ENCODE measurements around the gene ZNF317.
"Not testable (repeated sequence)": the region's sequence is repeated elsewhere in the genome, so short reads cannot be mapped to it uniquely, and the experiment has no call there.

Gene ZNF317

DNA sequence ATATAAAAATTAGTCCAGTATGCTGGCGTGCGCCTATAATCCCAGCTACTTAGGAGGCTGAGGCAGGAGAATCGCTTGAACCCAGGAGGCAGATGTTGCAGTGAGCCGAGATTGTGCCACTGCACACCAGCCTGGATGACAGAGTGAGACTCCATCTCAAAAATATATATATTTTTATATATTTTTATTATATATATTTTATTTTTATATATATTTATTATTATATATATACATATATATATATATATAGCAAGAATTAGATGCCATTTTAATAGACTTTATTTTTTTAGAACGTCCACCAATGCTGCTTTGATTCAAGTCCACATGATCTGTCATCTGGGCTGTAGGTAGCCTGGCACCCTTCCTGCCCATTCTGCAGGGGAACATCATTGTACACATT is 35.1 kb downstream of the ZNF317 start:
- no peak for DNase-seq (ENCODE audit: low spot score)

GRCh38 chr19:9178901-9179300 is 38.7 kb downstream of the ZNF317 start, which contains the start of gene OR7D2:
TSS of gene OR7D2 (plus strand) at chr19:9178979. CDS start at chr19:9185782, 6,803 bp downstream.
- no peak for DNase-seq (ENCODE audit: low spot score)

DNA sequence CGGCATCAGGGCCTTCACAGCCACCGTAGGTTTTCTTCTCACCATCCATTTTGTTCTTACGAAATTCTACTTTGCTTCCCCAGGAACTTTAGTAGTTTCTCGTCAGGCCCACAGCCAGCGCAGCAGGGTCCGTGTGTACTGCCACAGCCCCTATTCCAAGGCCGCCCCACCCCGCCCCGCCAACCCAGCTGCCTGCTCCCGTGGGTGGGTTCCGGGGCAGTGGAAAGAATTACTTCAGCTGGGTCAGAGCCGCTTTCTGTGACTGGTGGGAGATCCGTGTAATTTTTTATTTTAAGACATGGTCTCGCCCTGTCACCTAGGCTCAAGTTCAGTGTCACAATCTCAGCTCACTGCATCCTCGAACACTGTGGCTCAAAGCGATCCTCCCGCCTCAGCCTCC is 42.8 kb downstream of the ZNF317 start:
- no peak for DNase-seq (ENCODE audit: low spot score)

- DNase-seq (ENCODE audit: low spot score): no peak
These were observed 47.0 kb downstream of the ZNF317 start for GRCh38 chr19:9187191-9187590.

DNA sequence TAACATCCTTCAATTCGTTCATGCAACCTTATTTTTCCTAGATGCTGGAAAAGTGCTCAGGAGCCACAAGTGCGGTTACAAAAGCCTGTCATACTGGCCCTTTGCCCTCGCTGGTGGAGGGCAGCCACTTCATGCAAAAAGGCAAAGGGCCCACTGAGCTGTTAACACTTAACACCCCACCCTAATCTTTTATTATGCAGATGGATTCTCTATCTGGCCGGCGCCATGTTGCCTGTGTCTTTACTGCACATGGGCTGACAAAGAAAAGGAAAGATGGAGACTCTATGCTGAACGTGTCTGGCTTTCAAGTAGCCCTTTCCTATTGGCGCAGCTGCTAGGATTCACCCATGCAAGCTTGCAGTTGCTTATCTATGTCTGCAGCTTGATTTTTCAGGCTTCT is 49.3 kb downstream of the ZNF317 start:
- no peak for DNase-seq (ENCODE audit: low spot score)

DNA sequence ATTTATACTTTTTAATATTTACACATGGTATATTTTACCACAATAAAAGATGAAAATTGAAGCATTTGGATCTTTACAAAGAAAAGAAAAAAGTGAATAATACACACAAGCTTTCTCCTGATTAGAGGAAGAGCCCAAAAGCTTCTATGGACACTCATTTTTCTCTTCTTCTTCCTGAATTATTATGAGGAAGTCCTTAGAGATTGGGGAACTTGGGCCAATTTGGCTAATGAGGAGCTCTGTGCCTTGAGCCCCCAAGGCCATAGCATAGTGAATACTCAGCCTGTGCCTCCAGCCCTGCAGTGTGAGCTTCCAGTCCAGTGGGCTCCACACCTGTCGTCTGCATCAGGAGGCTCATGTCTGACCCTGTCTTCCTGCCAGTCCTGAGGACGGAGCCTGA is 57.8 kb downstream of the ZNF317 start:
- DNase-seq (ENCODE audit: low spot score): not testable (repeated sequence)

DNA sequence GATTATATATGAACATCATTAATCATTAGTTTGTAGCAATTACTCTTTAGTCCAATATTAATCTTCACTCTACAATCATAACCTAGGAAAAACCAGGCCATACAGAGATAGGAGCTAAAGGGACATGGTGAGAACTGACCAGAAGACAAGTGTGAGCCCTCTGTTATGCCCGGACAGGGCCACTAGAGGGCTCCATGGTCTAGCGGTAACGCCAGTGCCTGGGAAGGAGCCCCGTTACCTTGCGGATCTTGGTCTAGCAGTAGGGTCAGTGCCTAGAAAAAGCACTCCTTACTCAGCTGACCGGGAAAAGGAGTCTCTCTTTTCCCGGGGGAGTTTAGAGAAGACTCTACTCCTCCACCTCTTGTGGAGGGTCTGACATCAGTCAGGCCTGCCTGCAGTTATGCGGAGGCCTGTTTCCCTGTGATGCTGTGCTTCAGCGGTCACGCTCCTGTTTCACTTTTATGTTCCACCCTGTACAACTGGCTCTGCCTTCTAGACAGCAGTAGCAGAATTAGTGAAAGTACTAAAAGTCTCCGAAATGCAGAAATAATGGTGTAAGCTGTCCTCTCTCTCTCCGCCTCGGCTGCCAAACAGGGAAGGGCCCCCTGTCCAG is 65.4 kb downstream of the ZNF317 start:
- peak; percentile 63 for DNase-seq (ENCODE audit: low spot score)

Measured in iPS-NIHi11 (cell line).